ENCODE data around the gene GPD1L.
"Not testable (repeated sequence)": the region's sequence is repeated elsewhere in the genome, so short reads cannot be mapped to it uniquely, and the experiment has no call there.

The GPD1L gene

GRCh38 chr3:32105291-32106131 is 909 bp upstream of the GPD1L start:
- peak; percentile 20 for DNase-seq (ENCODE audit: low read depth, low spot score)

DNA sequence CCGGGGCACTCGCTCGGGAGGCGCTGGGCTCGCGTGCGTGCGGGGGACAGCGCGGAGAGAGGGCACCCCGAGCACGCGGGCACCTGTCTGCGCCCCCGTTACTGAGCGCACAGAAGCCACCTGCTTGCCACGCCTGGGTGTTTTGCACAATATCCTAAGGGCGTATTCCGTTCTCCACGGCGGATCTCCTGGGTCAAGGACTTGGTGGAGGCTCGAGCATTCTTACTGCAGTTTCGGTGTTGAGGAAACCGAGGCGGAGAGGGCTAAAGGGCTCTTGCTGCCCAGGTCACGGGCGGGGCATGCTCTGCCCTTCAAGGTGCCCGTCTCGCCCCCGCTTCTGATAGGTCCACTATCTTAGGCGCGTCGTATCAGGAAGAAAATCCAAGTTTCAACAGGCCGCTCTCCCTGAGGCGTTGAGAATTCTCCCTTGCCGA is 526 bp downstream of the GPD1L start:
- no peak for DNase-seq (ENCODE audit: low read depth, low spot score)

DNA sequence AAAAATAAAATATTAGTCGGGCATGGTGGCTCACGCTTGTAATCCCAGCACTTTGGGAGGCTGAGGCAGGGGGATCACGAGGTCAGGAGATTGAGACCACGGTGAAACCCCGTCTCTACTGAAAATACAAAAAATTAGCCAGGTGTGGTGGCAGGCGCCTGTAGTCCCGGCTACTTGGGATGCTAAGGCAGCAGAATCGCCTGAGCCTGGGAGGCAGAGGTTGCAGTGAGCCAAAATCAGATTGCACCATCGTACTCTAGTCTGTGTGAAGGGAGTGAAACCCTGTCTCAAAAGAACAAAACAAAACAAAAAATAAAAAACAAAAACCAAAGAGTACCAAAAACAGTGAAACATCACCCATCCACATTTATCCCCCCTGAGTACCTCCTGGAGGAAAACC is 1.8 kb downstream of the GPD1L start:
- not testable (repeated sequence) for DNase-seq (ENCODE audit: low read depth, low spot score)

- peak; percentile 92 for DNase-seq (ENCODE audit: low read depth, low spot score)
These were observed 2.8 kb downstream of the GPD1L start for GRCh38 chr3:32109256-32109655.

- no peak for DNase-seq (ENCODE audit: low read depth, low spot score)
These were observed 3.9 kb downstream of the GPD1L start for GRCh38 chr3:32110233-32110760.

- DNase-seq (ENCODE audit: low read depth, low spot score): no peak
These were observed 5.1 kb downstream of the GPD1L start for GRCh38 chr3:32111560-32111959.

DNA sequence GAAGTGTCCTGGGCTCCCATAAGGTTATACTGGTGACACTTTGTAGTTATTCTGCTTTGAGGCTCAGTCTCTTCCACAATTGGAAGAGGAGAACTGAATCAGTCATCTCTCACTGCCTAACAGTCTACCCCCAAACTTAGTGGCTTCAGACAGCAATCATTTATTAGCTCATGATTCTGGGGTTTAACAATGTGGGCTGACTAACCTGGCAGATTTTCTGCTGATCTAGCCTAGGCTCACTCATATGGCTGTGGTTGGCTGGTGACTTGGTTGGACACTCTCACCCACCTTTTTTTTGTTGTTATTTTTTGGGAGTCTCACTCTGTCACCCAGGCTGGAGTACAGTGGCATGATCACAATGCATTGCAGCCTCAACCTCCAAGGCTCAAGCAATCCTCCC is 7.1 kb downstream of the GPD1L start:
- DNase-seq (ENCODE audit: low read depth, low spot score): no peak

- DNase-seq (ENCODE audit: low read depth, low spot score): no peak
These were observed 7.6 kb downstream of the GPD1L start for GRCh38 chr3:32113981-32114545.

DNA sequence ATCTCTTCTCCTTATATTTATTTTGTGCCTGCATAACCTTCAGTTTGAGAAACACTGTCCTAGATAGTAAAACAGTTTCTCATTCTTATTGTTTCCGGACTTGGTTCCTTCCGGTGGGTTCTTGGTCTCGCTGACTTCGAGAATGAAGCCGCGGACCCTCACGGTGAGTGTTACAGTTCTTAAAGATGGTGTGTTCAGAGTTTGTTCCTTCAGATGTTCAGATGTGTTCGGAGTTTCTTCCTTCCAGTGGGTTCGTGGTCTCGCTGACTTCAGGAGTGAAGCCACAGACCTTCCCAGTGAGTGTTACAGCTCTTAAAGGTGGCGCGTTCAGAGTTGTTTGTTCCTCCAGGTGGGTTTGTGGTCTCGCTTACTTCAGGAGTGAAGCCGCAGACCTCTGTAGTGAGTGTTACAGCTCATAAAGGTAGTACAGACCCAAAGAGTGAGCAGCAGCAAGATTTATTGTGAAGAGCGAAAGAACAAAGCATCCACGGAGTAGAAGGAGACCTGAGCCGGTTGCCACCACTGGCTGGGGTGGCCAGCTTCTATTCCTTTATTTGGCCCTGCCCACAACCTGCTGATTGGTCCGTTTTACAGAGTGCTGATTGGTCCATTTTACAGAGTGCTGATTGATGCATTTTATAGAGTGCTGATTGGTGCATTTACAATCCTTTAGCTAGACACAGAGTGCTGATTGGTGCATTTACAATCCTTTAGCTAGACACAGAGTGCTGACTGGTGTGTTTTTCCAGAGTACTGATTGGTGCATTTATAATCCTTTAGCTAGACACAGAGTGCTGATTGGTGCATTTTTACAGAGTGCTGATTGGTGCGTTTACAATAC is 8.3 kb downstream of the GPD1L start:
- DNase-seq (ENCODE audit: low read depth, low spot score): not testable (repeated sequence)

- DNase-seq (ENCODE audit: low read depth, low spot score): peak; percentile 57
These were observed 10.9 kb downstream of the GPD1L start for GRCh38 chr3:32117320-32117719.

- DNase-seq (ENCODE audit: low read depth, low spot score): no peak
These were observed 11.8 kb downstream of the GPD1L start for GRCh38 chr3:32118215-32118614.

DNA sequence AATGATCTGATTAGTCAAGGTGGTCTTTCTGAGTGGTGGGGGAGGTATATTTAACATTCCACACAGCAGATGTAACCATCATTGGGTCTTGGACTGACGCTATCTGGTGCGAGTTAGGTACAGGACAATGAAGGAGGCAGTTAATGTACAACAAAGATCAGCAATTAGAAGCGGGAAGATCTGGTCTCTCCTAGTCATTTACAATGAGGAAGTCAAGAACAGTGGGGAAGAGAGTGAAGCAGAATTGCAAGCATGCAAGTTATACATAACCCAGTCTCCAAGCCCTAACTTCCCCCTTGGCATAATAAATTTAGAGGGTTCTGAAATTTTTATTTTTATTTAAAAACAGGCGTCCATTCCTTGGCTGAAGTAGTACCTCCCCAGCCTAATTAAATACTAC is 14.1 kb downstream of the GPD1L start:
- DNase-seq (ENCODE audit: low read depth, low spot score): no peak

DNA sequence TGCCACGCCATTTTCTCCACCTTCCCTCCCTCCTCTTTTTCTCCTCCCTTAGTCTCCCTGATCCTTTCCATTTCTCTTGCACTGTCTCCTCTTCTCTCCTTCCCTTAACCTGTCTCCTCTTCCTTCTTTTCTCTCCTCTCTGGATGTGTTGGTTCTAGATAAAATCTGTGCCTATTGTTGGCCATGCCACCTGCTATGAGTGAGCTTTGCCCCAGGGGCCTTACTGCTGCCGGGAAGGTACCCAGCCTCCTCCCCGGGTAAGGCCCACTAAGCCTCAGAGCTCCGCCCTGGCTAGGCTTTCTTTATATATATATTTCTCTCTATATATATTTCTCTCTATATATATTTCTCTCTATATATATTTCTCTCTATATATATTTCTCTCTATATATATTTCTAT is 14.7 kb downstream of the GPD1L start:
- no peak for DNase-seq (ENCODE audit: low read depth, low spot score)

- no peak for DNase-seq (ENCODE audit: low read depth, low spot score)
These were observed 17.2 kb downstream of the GPD1L start for GRCh38 chr3:32123620-32124019.

DNA sequence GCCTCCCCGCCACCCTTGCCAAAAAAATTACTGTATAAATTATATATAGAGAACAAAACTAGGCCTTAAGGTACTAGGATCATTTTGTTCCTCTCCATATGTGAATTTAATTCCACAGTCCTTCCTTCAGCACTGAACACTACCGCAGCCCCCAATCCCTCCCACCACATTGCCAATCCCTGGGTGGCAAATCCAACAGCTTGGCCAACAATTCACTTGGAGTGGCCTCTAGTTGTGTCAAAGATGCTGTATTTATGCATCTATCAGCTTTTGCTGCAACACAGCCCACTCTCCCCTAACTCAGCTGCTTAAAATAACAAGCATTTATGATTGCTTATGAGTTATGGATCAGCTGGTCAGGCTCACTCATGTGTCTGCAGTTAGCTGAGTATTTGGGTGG is 18.6 kb downstream of the GPD1L start:
- no peak for DNase-seq (ENCODE audit: low read depth, low spot score)

DNA sequence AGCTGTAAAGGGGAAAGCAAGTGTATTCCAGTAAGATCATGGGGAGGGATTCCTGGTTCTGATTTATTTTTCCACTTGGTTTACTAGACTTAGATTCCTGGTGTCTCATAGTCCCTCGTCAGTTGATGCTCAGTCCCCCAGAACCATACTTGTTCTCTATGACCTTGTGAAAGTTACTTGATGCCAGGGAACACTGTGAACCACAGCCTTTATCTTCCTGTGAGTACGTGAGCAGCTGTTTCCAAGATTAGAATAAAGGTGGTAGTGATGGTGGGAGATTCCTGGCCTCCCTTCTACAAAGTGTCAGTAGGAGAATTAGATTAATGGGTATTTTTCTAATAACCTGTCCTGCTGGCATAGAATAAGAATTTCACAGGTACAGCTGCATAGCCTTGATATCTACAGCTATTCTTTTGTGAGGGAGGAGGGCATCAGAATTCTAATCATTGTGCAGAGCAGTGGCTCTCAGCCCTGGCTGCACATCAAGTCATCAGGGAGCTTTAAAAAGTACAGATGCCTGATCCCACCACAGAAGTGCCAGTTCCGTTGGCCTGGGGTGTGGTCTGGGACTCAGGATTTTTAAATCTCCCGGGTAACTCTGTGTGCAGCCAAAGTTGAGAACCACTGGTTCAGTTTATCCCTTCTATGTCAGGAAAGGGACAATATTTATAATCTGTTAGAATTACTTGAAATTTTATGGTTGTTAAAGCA is 20.0 kb downstream of the GPD1L start:
- no peak for DNase-seq (ENCODE audit: low read depth, low spot score)

DNA sequence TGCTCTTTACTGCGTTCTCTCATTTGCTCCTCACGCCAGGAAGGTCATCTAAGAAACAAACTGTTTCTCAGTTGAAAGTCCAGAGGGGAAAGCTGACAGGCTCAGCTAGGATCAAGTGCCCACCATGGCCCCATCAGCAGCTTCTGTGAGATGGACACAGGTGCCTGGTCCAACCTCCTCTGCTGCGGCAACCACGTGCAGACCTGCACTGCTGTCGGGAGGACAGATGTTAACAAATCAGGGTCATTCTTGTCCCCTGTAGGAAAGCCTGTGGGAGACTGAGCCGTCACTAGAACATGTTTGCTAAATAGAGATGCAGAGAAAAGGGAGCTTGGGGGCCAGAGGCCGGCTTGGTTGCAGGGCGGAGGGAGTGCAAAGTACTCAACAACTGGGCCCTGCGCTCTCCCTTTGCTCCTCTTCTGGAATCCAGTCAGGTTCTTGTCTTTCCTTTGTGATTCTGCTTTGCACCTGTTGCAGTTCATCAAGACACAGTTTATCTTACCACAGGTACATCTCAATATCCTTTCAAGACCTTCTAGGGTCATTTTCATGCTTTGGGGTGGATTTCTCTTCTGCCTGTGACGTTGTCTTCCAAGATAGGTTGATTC is 20.9 kb downstream of the GPD1L start:
- DNase-seq (ENCODE audit: low read depth, low spot score): no peak

GRCh38 chr3:32128936-32129335 is 22.5 kb downstream of the GPD1L start:
- DNase-seq (ENCODE audit: low read depth, low spot score): no peak

- no peak for DNase-seq (ENCODE audit: low read depth, low spot score)
These were observed 23.4 kb downstream of the GPD1L start for GRCh38 chr3:32129832-32130231.

- DNase-seq (ENCODE audit: low read depth, low spot score): no peak
These were observed 25.7 kb downstream of the GPD1L start for GRCh38 chr3:32132121-32132520.

DNA sequence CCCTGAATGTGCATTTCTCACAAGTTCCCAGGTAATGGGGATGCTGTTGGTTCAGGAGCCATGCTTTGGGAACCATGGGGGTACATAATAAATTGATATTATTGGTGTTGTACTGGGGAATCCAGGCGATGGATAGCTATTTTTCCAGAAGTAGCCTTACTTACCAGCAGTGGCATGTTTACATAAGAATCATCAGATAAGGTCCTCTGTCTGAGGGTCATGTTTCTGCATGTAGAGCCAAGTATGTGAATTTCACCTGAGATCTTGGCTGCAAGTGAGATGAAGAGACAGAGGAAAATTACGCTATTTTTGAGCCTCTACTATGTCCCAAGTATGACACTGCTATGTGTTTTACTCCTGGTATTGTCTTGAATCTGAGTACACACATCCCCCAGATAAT is 26.3 kb downstream of the GPD1L start:
- no peak for DNase-seq (ENCODE audit: low read depth, low spot score)
